ENCODE measurements around the gene RICTOR.

GRCh38 chr5:38931731-38932130, 142.5 kb downstream of the RICTOR start:
- no peak for TF ChIP-seq SMAD4 (CRISPR knock-in tag; IDR thresholded peaks at IDR 0.05)
- TF ChIP-seq TCF7 (CRISPR knock-in tag; IDR thresholded peaks at IDR 0.05; ENCODE audit: low read depth) = no peak
- TF ChIP-seq SP1 (CRISPR knock-in tag; conservative IDR thresholded peaks at IDR 0.05) = no peak
- no peak for TF ChIP-seq GABPB1 (CRISPR knock-in tag; IDR thresholded peaks at IDR 0.05)
- TF ChIP-seq, protein P1, sequence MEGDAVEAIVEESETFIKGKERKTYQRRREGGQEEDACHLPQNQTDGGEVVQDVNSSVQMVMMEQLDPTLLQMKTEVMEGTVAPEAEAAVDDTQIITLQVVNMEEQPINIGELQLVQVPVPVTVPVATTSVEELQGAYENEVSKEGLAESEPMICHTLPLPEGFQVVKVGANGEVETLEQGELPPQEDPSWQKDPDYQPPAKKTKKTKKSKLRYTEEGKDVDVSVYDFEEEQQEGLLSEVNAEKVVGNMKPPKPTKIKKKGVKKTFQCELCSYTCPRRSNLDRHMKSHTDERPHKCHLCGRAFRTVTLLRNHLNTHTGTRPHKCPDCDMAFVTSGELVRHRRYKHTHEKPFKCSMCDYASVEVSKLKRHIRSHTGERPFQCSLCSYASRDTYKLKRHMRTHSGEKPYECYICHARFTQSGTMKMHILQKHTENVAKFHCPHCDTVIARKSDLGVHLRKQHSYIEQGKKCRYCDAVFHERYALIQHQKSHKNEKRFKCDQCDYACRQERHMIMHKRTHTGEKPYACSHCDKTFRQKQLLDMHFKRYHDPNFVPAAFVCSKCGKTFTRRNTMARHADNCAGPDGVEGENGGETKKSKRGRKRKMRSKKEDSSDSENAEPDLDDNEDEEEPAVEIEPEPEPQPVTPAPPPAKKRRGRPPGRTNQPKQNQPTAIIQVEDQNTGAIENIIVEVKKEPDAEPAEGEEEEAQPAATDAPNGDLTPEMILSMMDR (IDR thresholded peaks at IDR 0.05) = no peak
- no peak for TF ChIP-seq FOXJ3 (CRISPR knock-in tag; IDR thresholded peaks at IDR 0.05; ENCODE audit: borderline replicate concordance)
- TF ChIP-seq, protein P2, sequence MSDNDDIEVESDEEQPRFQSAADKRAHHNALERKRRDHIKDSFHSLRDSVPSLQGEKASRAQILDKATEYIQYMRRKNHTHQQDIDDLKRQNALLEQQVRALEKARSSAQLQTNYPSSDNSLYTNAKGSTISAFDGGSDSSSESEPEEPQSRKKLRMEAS (CRISPR knock-in tag; IDR thresholded peaks at IDR 0.05) = no peak
- TF ChIP-seq JUN (CRISPR knock-in tag; IDR thresholded peaks at IDR 0.05) = no peak
- no peak for TF ChIP-seq CBFB (CRISPR knock-in tag; IDR thresholded peaks at IDR 0.05; ENCODE audit: low read depth)
- TF ChIP-seq, protein P3, sequence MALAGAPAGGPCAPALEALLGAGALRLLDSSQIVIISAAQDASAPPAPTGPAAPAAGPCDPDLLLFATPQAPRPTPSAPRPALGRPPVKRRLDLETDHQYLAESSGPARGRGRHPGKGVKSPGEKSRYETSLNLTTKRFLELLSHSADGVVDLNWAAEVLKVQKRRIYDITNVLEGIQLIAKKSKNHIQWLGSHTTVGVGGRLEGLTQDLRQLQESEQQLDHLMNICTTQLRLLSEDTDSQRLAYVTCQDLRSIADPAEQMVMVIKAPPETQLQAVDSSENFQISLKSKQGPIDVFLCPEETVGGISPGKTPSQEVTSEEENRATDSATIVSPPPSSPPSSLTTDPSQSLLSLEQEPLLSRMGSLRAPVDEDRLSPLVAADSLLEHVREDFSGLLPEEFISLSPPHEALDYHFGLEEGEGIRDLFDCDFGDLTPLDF (CRISPR knock-in tag; IDR thresholded peaks at IDR 0.05) = no peak
- TF ChIP-seq, protein P4, sequence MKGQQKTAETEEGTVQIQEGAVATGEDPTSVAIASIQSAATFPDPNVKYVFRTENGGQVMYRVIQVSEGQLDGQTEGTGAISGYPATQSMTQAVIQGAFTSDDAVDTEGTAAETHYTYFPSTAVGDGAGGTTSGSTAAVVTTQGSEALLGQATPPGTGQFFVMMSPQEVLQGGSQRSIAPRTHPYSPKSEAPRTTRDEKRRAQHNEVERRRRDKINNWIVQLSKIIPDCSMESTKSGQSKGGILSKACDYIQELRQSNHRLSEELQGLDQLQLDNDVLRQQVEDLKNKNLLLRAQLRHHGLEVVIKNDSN (CRISPR knock-in tag; IDR thresholded peaks at IDR 0.05) = no peak
- TF ChIP-seq, protein P5, sequence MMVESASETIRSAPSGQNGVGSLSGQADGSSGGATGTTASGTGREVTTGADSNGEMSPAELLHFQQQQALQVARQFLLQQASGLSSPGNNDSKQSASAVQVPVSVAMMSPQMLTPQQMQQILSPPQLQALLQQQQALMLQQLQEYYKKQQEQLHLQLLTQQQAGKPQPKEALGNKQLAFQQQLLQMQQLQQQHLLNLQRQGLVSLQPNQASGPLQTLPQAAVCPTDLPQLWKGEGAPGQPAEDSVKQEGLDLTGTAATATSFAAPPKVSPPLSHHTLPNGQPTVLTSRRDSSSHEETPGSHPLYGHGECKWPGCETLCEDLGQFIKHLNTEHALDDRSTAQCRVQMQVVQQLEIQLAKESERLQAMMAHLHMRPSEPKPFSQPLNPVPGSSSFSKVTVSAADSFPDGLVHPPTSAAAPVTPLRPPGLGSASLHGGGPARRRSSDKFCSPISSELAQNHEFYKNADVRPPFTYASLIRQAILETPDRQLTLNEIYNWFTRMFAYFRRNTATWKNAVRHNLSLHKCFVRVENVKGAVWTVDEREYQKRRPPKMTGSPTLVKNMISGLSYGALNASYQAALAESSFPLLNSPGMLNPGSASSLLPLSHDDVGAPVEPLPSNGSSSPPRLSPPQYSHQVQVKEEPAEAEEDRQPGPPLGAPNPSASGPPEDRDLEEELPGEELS (CRISPR knock-in tag; IDR thresholded peaks at IDR 0.05) = no peak
- TF ChIP-seq ZNF121 (CRISPR knock-in tag; IDR thresholded peaks at IDR 0.05) = no peak
- TF ChIP-seq ZBTB21 (CRISPR knock-in tag; IDR thresholded peaks at IDR 0.05; ENCODE audit: borderline replicate concordance) = no peak
